ENCODE data around the gene LMOD1.

- TF ChIP-seq, protein P1, sequence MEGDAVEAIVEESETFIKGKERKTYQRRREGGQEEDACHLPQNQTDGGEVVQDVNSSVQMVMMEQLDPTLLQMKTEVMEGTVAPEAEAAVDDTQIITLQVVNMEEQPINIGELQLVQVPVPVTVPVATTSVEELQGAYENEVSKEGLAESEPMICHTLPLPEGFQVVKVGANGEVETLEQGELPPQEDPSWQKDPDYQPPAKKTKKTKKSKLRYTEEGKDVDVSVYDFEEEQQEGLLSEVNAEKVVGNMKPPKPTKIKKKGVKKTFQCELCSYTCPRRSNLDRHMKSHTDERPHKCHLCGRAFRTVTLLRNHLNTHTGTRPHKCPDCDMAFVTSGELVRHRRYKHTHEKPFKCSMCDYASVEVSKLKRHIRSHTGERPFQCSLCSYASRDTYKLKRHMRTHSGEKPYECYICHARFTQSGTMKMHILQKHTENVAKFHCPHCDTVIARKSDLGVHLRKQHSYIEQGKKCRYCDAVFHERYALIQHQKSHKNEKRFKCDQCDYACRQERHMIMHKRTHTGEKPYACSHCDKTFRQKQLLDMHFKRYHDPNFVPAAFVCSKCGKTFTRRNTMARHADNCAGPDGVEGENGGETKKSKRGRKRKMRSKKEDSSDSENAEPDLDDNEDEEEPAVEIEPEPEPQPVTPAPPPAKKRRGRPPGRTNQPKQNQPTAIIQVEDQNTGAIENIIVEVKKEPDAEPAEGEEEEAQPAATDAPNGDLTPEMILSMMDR (IDR thresholded peaks at IDR 0.05) = no peak
- no peak for TF ChIP-seq EZH2 (IDR thresholded peaks at IDR 0.05; ENCODE audit: borderline replicate concordance, insufficient read depth, low read depth, low read length, poor library complexity, severe bottlenecking)
Measured at GRCh38 chr1:201891451-201892045, 54.8 kb downstream of the LMOD1 start.

All from B cell (primary cell).